ENCODE results near the gene CLMN.
"Not testable (repeated sequence)": the region's sequence is repeated elsewhere in the genome, so short reads cannot be mapped to it uniquely, and the experiment has no call there.

Gene CLMN

GRCh38 chr14:95189367-95190132 lies 130.2 kb downstream of the CLMN start:
- DNase-seq = no peak

GRCh38 chr14:95188380-95188779 lies 131.3 kb downstream of the CLMN start:
- DNase-seq = no peak

GRCh38 chr14:95185767-95186392 lies 133.8 kb downstream of the CLMN start:
- no peak for DNase-seq

- DNase-seq = no peak
These were observed 134.5 kb downstream of the CLMN start for GRCh38 chr14:95185033-95185766.

- no peak for DNase-seq
These were observed 135.3 kb downstream of the CLMN start for GRCh38 chr14:95184413-95184790.

GRCh38 chr14:95183532-95184412 lies 135.9 kb downstream of the CLMN start:
- no peak for DNase-seq

GRCh38 chr14:95183082-95183481 lies 136.6 kb downstream of the CLMN start:
- no peak for DNase-seq

GRCh38 chr14:95182379-95182778 lies 137.3 kb downstream of the CLMN start:
- DNase-seq = no peak

- DNase-seq = no peak
These were observed 138.6 kb downstream of the CLMN start for GRCh38 chr14:95180966-95181741.

GRCh38 chr14:95175670-95176069 lies 144.0 kb downstream of the CLMN start:
- not testable (repeated sequence) for DNase-seq

GRCh38 chr14:95174184-95174792 lies 145.4 kb downstream of the CLMN start:
- no peak for DNase-seq

GRCh38 chr14:95173518-95173917 lies 146.2 kb downstream of the CLMN start:
- DNase-seq = no peak

GRCh38 chr14:95167177-95167576 lies 152.5 kb downstream of the CLMN start:
- no peak for DNase-seq

GRCh38 chr14:95165517-95165916 lies 154.2 kb downstream of the CLMN start:
- DNase-seq = no peak

- no peak for DNase-seq
These were observed 155.2 kb downstream of the CLMN start for GRCh38 chr14:95164506-95164905.

GRCh38 chr14:95163666-95164065 lies 156.0 kb downstream of the CLMN start:
- no peak for DNase-seq

- DNase-seq = no peak
These were observed 156.6 kb downstream of the CLMN start for GRCh38 chr14:95163132-95163531.

GRCh38 chr14:95162641-95163040 lies 157.1 kb downstream of the CLMN start:
- no peak for DNase-seq

- DNase-seq = peak; percentile 92
These were observed 162.2 kb downstream of the CLMN start, which contains the start of gene DICER1 for GRCh38 chr14:95157327-95158189. Gene DICER1 (minus strand): TSS chr14:95157529. CDS start chr14:95133458, 24,071 bp downstream.

GRCh38 chr14:95157048-95157326 lies 162.7 kb downstream of the CLMN start:
- DNase-seq = no peak
